ENCODE measurements around the gene CENPI. TPM values are rescaled to one million over a fixed set of nuclear protein-coding genes. Genes with fewer than 3 reads are reported as not detected.

CENPI gene
- total and polyA plus RNA-seq, 10 of the 15 experiments (the other 5 are each of a cell fraction or from before 2014, with no cell fraction given): 6.9 to 25.8 (median 17.5) TPM

DNA sequence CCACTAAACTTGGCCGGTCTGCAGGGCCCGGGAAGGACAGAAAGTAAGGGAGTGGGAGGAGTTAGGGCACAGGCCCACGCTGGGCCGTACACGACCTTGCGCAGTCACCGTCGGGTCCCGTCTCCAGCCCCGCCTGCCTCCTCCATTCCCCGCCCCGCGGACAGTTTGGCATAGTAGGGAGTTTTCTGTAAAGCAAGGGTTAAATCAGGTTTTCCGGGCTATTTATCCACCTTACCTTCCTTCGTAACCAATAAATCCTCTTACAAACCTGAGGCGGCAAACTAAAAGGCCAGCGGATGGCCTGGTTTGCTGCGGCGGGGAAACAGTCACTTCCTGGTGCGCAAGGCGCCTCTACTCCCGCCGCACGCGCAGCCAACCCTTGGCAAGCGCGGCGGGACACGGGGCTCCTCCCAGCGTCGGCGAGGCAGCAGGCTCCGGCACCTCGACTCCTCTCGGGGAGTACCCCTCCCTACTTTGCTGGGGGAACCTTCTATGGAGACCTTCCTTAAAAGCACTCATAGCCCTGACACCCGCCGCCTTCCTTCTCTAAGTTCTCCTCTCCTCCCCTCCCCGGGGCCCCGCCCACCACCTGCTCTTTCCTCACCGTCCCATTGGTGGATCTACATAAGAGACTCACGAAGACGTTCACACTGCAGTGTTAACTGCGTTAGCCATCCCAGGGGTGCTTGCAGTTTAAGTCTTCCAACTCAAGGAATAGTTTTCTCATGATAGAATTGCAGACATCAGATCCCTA is 46.3 kb upstream of the CENPI start, which contains the start of gene TRMT2B (continued):
- TF ChIP-seq ZNF687 (IDR thresholded peaks at IDR 0.05) (0 out of 2 replicates have a peak, but pooled peaks have one; percentile 24), RB1 (IDR thresholded peaks at IDR 0.05; ENCODE audit: borderline replicate concordance) (0 out of 2 replicates have a peak, but pooled peaks have one; percentile 37), KLF5 (IDR thresholded peaks at IDR 0.05; ENCODE audit: partially characterized antibody) (no peak), ZSCAN29 (IDR thresholded peaks at IDR 0.05) (no peak), ZZZ3 (IDR thresholded peaks at IDR 0.05; ENCODE audit: control insufficient read depth, insufficient read length, low read depth) (no peak), SPI1 (IDR thresholded peaks at IDR 0.05; ENCODE audit: borderline replicate concordance, insufficient read depth, low read depth, low read length) (no peak), MEF2A (IDR thresholded peaks at IDR 0.05; ENCODE audit: insufficient read depth, low read depth, low read length) (no peak), ZNF24 (IDR thresholded peaks at IDR 0.05) (no peak), PAX5 (IDR thresholded peaks at IDR 0.05; ENCODE audit: borderline replicate concordance, low read depth, low read length) (no peak), RUNX3 (IDR thresholded peaks at IDR 0.05; ENCODE audit: low read length) (no peak), NR2F1 (conservative IDR thresholded peaks at IDR 0.05) (0 out of 2 replicates have a peak, but pooled peaks have one; percentile 27), HDAC2 (IDR thresholded peaks at IDR 0.05) (no peak), NFYA (IDR thresholded peaks at IDR 0.05; ENCODE audit: borderline replicate concordance, low read depth, low read length) (no peak), SREBF1 (IDR thresholded peaks at IDR 0.05; ENCODE audit: low read length) (no peak), ZNF207 (IDR thresholded peaks at IDR 0.05; ENCODE audit: borderline replicate concordance) (no peak), FOXK2 (IDR thresholded peaks at IDR 0.05) (no peak), E2F8 (IDR thresholded peaks at IDR 0.05; ENCODE audit: low read depth, partially characterized antibody) (no peak), ZNF592 (IDR thresholded peaks at IDR 0.05) (no peak), MTA3 (IDR thresholded peaks at IDR 0.05; ENCODE audit: borderline replicate concordance, low read length) (no peak), CHD2 (IDR thresholded peaks at IDR 0.05; ENCODE audit: borderline replicate concordance, low read depth, low read length) (no peak), YY1 (IDR thresholded peaks at IDR 0.05; ENCODE audit: low read depth, low read length) (no peak)

Data from GM12878 (cell line).